GM12878 (cell line): ENCODE measurements around the gene MAPRE2. TPM values are rescaled to one million over a fixed set of nuclear protein-coding genes. Genes with fewer than 3 reads are reported as not detected.

Source experiments
- ATAC-seq: fragments of 200-7000 bp; cut with Tn5 transposase; 3 replicates; pipeline ENCODE4 v1.9.1; 2020; ENCODE audit warnings: mild to moderate bottlenecking, moderate library complexity
- BruUV-seq: library from RNA; stranded (reverse); fragments of 400-500 nt; replicated peaks from 2 replicates; lab custom pipeline; 2021; lab: Mats Ljungman, UMichigan
- CTCF ChIA-PET: fragments of 300-600 bp; sonication (Branson Sonifier 250); formaldehyde crosslinking; extraction: SDS; loops from one replicate; lab custom pipeline; 2021; ENCODE audit warnings: inconsistent platforms; lab: Yijun Ruan, JAX
- POLR2A ChIA-PET: fragments of 350-600 bp; formaldehyde crosslinking; extraction: SDS; loops from one replicate; lab custom pipeline; 2021; ENCODE audit warnings: inconsistent platforms; lab: Charles Lee
- RAD21 ChIA-PET: fragments of 300-600 bp; sonication (Branson Sonifier 250); formaldehyde crosslinking; loops from one replicate; lab custom pipeline; 2023; ENCODE audit warnings: antibody characterized with exemption; ENCODE audit not compliant: unreplicated experiment; lab: Charles Lee
- SMC1A ChIA-PET: fragments of 300-600 bp; sonication (Branson Sonifier 250); formaldehyde crosslinking; loops from one replicate; lab custom pipeline; 2023; ENCODE audit not compliant: unreplicated experiment, uncharacterized antibody; lab: Charles Lee
- DNase-seq: peaks from one replicate; pipeline ENCODE4 v3.0.0-alpha.2; 2011; ENCODE audit warnings: low read depth, low spot score
- FAIRE-seq: peaks from 3 replicates; lab custom pipeline; 2011; peaks lifted over from hg19 to GRCh38; lab: Jason Lieb, UNC
- H2AFZ ChIP-seq: 2 replicates; pipeline ENCODE4 v1.6.0; 2011; ENCODE audit warnings: low read depth, low read length, control low read depth; ENCODE audit not compliant: control insufficient read depth
- H3K27ac ChIP-seq: 2 replicates; pipeline ENCODE4 v1.5.1; 2011; ENCODE audit warnings: control low read depth; ENCODE audit not compliant: control insufficient read depth, insufficient read depth
- H3K27me3 ChIP-seq, 2 experiments: replicated peaks in 1 of 2; 2 replicates each; pipeline versions ENCODE4 v1.6.0 to v1.6.1; 2011; ENCODE audit warnings: low read length in 1 of 2; ENCODE audit not compliant: control insufficient read depth in 2 of 2, insufficient read depth in 2 of 2
- H3K36me3 ChIP-seq, 2 experiments: 2 replicates each; pipeline ENCODE4 v1.5.1; 2011; ENCODE audit warnings: low read length in 1 of 2; ENCODE audit not compliant: control insufficient read depth in 2 of 2, insufficient read depth in 2 of 2
- H3K4me1 ChIP-seq: 2 replicates; pipeline ENCODE4 v1.6.1; 2011; ENCODE audit warnings: mild to moderate bottlenecking, low read length, moderate library complexity, mixed read lengths; ENCODE audit not compliant: control insufficient read depth, insufficient read depth
- H3K4me2 ChIP-seq: 2 replicates; pipeline ENCODE4 v1.6.0; 2011; ENCODE audit warnings: control low read depth; ENCODE audit not compliant: control insufficient read depth, insufficient read depth
- H3K4me3 ChIP-seq: fragments of 200-600 bp; sonication (generic); 2 replicates; pipeline ENCODE4 v1.5.1; 2016
- H3K79me2 ChIP-seq: 2 replicates; pipeline ENCODE4 v1.6.0; 2011; ENCODE audit warnings: low read length; ENCODE audit not compliant: control insufficient read depth, insufficient read depth
- H3K9ac ChIP-seq: 2 replicates; pipeline ENCODE4 v1.8.0; 2011; ENCODE audit warnings: low read length, control low read depth, mixed read lengths; ENCODE audit not compliant: control insufficient read depth, insufficient read depth
- H3K9me3 ChIP-seq: replicated peaks from 3 replicates; pipeline ENCODE4 v1.5.1; 2011; ENCODE audit warnings: mild to moderate bottlenecking, low read length; ENCODE audit not compliant: control insufficient read depth, insufficient read depth
- H4K20me1 ChIP-seq: 2 replicates; pipeline ENCODE4 v1.6.0; 2011; ENCODE audit not compliant: control insufficient read depth, insufficient read depth
- CREB1 ChIP-seq: IDR thresholded peaks from 2 replicates; pipeline ENCODE4 v1.6.1; 2012; ENCODE audit warnings: low read depth, mild to moderate bottlenecking, inconsistent platforms
- CREM ChIP-seq: IDR thresholded peaks from 2 replicates; pipeline ENCODE4 v1.6.1; 2014; ENCODE audit warnings: antibody characterized with exemption, low read depth
- ESRRA ChIP-seq: IDR thresholded peaks from 2 replicates; pipeline ENCODE4 v1.6.1; 2012; ENCODE audit warnings: mild to moderate bottlenecking, low read length, improper control_type of control experiment
- NR2F1 ChIP-seq: fragments of 450-650 bp; conservative IDR thresholded peaks from 2 replicates; pipeline ENCODE4 v1.6.1; 2017; ENCODE audit warnings: mild to moderate bottlenecking
- ZSCAN29 ChIP-seq: fragments of 450-650 bp; IDR thresholded peaks from 2 replicates; pipeline ENCODE4 v1.6.1; 2017; ENCODE audit warnings: mild to moderate bottlenecking, moderate library complexity
- ZZZ3 ChIP-seq: IDR thresholded peaks from 2 replicates; pipeline ENCODE4 v1.6.1; 2011; ENCODE audit warnings: low read depth; ENCODE audit not compliant: control insufficient read depth, insufficient read length
- in situ Hi-C: fragments of 300-500 bp; cut with MboI; formaldehyde crosslinking; loops from 9 replicates; pipeline ENCODE4 v1.14.3; 2018; ENCODE audit warnings: mixed read lengths
- intact Hi-C: fragments of 100-400 bp; cut with micrococcal nuclease; formaldehyde crosslinking; loops from one replicate; pipeline ENCODE4 v1.14.2; 2022; ENCODE audit not compliant: unreplicated experiment
- polyA plus RNA-seq, 11 experiments: library from polyadenylated mRNA; depleted of rRNA in 4 of 11; unstranded in 6 of 11; stranded (reverse) in 5 of 11; fragments of >200 nt; fragmentation: Nextera tagmentation in 4 of 11; fragmentation: Illumina TruSeq in 1 of 11; extraction: Ambion mirVana in 4 of 11; extraction: Trizol in 1 of 11; gene quantifications; 1 replicate in 1 of 11; 2 replicates in 10 of 11; pipeline versions ENCODE4 v1.2.1 to v1.2.3, GENCODE V29; 2011 to 2016; ENCODE audit warnings: inconsistent platforms in 2 of 11, missing spikeins in 2 of 11, low read depth in 1 of 11
- total RNA-seq, 4 experiments: library from RNA; depleted of rRNA in 3 of 4; stranded (reverse); fragments of >200 nt in 3 of 4; fragmentation: Illumina TruSeq in 1 of 4; extraction: Trizol in 1 of 4; gene quantifications; 2 replicates each; pipeline versions ENCODE4 v1.2.1 to v1.2.3, GENCODE V29; 2013 to 2021
- TF ChIP-seq, protein P1 (sequence below): IDR thresholded peaks from 2 replicates; pipeline ENCODE4 v1.6.1; 2012; ENCODE audit warnings: improper control_type of control experiment, low read depth, low read length; ENCODE audit not compliant: insufficient replicate concordance
- TF ChIP-seq, protein P2 (sequence below): fragments of 450-650 bp; conservative IDR thresholded peaks from 2 replicates; pipeline ENCODE4 v1.6.1; 2017; ENCODE audit warnings: mild to moderate bottlenecking, moderate library complexity
- TF ChIP-seq, protein P3 (sequence below): fragments of 450-650 bp; formaldehyde crosslinking; IDR thresholded peaks from 2 replicates; pipeline ENCODE4 v1.4.0; 2020; ENCODE audit warnings: mild to moderate bottlenecking, moderate library complexity
- TF ChIP-seq, protein P4 (sequence below): fragments of 450-650 bp; formaldehyde crosslinking; IDR thresholded peaks from 2 replicates; pipeline ENCODE4 v1.4.0; 2022; ENCODE audit warnings: mild to moderate bottlenecking, moderate library complexity

MAPRE2 gene
- total and polyA plus RNA-seq, 10 of the 15 experiments (the other 5 are each of a cell fraction or from before 2014, with no cell fraction given): 11.0 to 50.6 (median 24.0) TPM

DNA sequence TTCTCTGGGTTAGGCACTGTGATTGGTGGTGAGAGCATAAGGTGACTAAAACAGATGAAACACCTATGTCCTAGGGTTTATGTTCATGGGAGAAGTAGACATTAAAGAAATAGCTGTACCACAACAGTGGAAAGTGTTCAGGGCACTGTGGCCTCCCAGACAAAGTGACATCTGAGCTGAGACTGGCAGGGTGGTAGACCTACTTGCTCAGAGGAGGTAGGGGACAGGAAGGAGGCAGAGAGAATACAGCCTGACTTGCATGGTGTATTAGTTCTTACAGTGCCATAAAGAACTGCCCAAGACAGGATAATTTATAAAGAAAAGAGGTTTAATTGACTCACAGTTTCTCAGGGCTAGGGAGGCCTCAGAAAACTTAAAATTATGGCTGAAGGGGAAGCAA is 82.6 kb downstream of the MAPRE2 start:
- no peaks in the 10 kb centered on the region for H3K4me1 ChIP-seq
- ATAC-seq (no peak), DNase-seq (no peak), FAIRE-seq (no peak)
- POLR2A ChIA-PET: no interaction called here
- CTCF ChIA-PET: interaction anchor here (1.1 to 1.6 kb wide), 2 partner anchors 9 to 94 kb away, joined by 3 to 6 read pairs; no protein-coding TSS in a partner anchor
- no peaks in the 10 kb centered on the region; the same call in 2 of the 3 replicates for H3K9me3 ChIP-seq
- SMC1A ChIA-PET: interaction anchor here (0.7 to 2.0 kb wide), 3 partner anchors 50 to 828 kb away, joined by 3 to 6 read pairs (median 4); no protein-coding TSS in a partner anchor
- no peak overlapping the region for H2AFZ ChIP-seq
- no peaks in the 10 kb centered on the region for H3K27me3 ChIP-seq
- RAD21 ChIA-PET: interaction anchor here (1.0 to 1.7 kb wide), 3 partner anchors 94 to 98 kb away, joined by 3 to 7 read pairs (median 5); no protein-coding TSS in a partner anchor
- intact Hi-C loops (no loop called here), in situ Hi-C loops (no loop called here)
- peaks cover 1 to 2% of the 10 kb centered on the region in 2 experiments; a peak in 3 of 4 replicates for H3K36me3 ChIP-seq
- H3K4me2 ChIP-seq: no peak overlapping the region
- no peak overlapping the region for H3K27ac ChIP-seq
- BruUV-seq: no TSS peak
- H3K9ac ChIP-seq: no peak overlapping the region
- H3K4me3 ChIP-seq: no peak overlapping the region
- no peaks in the 10 kb centered on the region for H4K20me1 ChIP-seq
- no peaks in the 10 kb centered on the region for H3K79me2 ChIP-seq
- TF ChIP-seq, protein P1, sequence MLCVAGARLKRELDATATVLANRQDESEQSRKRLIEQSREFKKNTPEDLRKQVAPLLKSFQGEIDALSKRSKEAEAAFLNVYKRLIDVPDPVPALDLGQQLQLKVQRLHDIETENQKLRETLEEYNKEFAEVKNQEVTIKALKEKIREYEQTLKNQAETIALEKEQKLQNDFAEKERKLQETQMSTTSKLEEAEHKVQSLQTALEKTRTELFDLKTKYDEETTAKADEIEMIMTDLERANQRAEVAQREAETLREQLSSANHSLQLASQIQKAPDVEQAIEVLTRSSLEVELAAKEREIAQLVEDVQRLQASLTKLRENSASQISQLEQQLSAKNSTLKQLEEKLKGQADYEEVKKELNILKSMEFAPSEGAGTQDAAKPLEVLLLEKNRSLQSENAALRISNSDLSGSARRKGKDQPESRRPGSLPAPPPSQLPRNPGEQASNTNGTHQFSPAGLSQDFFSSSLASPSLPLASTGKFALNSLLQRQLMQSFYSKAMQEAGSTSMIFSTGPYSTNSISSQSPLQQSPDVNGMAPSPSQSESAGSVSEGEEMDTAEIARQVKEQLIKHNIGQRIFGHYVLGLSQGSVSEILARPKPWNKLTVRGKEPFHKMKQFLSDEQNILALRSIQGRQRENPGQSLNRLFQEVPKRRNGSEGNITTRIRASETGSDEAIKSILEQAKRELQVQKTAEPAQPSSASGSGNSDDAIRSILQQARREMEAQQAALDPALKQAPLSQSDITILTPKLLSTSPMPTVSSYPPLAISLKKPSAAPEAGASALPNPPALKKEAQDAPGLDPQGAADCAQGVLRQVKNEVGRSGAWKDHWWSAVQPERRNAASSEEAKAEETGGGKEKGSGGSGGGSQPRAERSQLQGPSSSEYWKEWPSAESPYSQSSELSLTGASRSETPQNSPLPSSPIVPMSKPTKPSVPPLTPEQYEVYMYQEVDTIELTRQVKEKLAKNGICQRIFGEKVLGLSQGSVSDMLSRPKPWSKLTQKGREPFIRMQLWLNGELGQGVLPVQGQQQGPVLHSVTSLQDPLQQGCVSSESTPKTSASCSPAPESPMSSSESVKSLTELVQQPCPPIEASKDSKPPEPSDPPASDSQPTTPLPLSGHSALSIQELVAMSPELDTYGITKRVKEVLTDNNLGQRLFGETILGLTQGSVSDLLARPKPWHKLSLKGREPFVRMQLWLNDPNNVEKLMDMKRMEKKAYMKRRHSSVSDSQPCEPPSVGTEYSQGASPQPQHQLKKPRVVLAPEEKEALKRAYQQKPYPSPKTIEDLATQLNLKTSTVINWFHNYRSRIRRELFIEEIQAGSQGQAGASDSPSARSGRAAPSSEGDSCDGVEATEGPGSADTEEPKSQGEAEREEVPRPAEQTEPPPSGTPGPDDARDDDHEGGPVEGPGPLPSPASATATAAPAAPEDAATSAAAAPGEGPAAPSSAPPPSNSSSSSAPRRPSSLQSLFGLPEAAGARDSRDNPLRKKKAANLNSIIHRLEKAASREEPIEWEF: no peak
- no peak for TF ChIP-seq NR2F1
- no peak for TF ChIP-seq ZSCAN29
- TF ChIP-seq, protein P2, sequence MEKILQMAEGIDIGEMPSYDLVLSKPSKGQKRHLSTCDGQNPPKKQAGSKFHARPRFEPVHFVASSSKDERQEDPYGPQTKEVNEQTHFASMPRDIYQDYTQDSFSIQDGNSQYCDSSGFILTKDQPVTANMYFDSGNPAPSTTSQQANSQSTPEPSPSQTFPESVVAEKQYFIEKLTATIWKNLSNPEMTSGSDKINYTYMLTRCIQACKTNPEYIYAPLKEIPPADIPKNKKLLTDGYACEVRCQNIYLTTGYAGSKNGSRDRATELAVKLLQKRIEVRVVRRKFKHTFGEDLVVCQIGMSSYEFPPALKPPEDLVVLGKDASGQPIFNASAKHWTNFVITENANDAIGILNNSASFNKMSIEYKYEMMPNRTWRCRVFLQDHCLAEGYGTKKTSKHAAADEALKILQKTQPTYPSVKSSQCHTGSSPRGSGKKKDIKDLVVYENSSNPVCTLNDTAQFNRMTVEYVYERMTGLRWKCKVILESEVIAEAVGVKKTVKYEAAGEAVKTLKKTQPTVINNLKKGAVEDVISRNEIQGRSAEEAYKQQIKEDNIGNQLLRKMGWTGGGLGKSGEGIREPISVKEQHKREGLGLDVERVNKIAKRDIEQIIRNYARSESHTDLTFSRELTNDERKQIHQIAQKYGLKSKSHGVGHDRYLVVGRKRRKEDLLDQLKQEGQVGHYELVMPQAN: no peak
- no peak for TF ChIP-seq CREB1
- no peak for TF ChIP-seq ZZZ3
- no peak for TF ChIP-seq CREM
- TF ChIP-seq, protein P3, sequence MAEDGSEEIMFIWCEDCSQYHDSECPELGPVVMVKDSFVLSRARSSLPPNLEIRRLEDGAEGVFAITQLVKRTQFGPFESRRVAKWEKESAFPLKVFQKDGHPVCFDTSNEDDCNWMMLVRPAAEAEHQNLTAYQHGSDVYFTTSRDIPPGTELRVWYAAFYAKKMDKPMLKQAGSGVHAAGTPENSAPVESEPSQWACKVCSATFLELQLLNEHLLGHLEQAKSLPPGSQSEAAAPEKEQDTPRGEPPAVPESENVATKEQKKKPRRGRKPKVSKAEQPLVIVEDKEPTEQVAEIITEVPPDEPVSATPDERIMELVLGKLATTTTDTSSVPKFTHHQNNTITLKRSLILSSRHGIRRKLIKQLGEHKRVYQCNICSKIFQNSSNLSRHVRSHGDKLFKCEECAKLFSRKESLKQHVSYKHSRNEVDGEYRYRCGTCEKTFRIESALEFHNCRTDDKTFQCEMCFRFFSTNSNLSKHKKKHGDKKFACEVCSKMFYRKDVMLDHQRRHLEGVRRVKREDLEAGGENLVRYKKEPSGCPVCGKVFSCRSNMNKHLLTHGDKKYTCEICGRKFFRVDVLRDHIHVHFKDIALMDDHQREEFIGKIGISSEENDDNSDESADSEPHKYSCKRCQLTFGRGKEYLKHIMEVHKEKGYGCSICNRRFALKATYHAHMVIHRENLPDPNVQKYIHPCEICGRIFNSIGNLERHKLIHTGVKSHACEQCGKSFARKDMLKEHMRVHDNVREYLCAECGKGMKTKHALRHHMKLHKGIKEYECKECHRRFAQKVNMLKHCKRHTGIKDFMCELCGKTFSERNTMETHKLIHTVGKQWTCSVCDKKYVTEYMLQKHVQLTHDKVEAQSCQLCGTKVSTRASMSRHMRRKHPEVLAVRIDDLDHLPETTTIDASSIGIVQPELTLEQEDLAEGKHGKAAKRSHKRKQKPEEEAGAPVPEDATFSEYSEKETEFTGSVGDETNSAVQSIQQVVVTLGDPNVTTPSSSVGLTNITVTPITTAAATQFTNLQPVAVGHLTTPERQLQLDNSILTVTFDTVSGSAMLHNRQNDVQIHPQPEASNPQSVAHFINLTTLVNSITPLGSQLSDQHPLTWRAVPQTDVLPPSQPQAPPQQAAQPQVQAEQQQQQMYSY (CRISPR knock-in tag): no peak
- TF ChIP-seq ESRRA: no peak
- TF ChIP-seq, protein P4, sequence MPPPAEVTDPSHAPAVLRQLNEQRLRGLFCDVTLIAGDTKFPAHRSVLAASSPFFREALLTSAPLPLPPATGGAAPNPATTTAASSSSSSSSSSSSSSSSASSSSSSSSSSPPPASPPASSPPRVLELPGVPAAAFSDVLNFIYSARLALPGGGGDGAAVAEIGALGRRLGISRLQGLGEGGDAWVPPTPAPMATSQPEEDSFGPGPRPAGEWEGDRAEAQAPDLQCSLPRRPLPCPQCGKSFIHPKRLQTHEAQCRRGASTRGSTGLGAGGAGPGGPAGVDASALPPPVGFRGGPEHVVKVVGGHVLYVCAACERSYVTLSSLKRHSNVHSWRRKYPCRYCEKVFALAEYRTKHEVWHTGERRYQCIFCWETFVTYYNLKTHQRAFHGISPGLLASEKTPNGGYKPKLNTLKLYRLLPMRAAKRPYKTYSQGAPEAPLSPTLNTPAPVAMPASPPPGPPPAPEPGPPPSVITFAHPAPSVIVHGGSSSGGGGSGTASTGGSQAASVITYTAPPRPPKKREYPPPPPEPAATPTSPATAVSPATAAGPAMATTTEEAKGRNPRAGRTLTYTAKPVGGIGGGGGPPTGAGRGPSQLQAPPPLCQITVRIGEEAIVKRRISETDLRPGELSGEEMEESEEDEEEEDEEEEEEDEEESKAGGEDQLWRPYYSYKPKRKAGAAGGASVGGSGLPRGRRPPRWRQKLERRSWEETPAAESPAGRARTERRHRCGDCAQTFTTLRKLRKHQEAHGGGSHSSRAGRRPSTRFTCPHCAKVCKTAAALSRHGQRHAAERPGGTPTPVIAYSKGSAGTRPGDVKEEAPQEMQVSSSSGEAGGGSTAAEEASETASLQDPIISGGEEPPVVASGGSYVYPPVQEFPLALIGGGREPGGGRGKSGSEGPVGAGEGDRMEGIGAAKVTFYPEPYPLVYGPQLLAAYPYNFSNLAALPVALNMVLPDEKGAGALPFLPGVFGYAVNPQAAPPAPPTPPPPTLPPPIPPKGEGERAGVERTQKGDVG: no peak
